ENCODE results near the gene RCL1.

- TF ChIP-seq POLR2AphosphoS5 (IDR thresholded peaks at IDR 0.05), result no peak
- no peak for TF ChIP-seq CTCF (IDR thresholded peaks at IDR 0.05)
Observed at GRCh38 chr9:4805191-4805918, 12.6 kb downstream of the RCL1 start.
